ENCODE measurements around the gene ACER3.
A peak's percentile ranks its signal among the peaks of the same experiment; 100 is the strongest.

The ACER3 gene

DNA sequence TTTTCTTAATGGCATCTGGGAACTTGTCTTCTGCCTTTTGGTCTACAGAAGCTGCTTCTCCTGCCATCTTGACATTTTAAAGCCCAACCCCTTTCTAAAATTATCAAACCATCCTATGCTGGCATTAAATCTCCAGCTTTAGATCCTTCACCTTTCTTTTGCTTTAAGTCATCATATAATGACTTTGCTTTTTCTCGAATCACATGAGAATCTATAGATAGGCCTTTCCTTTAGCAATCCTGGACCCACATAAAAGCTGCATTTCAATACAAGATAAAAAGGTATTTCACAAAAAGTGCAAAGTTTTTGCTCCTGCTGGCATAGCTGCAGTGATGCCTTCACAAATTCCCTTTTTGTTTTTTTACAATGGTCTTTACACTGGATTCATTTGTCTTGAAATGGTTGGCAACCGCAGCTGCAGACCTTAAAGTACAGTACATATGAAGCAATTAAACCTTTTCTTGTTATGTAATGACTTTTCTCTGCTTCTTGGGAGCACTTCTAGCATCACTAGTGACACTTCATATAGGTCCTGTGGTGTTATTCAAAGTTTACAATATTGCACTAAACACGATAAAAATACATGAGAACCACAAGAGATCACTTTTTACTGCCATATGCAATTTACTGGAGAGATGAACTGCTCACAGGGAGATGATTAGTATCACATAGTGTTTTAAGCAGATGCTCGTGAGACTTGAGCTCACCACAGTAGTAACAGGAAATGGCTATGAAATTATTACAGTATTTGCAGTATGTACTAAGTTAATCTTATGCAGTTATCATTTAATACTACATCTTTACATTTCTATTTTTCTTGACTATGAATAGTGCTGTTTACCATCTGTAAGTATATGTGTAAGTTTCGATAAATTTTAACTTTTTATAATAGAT lies 41.6 kb downstream of the ACER3 start:
- Mint-ChIP-seq H3K4me3 (no peak overlapping the region), H3K9me3 (peaks cover 4% of the 10 kb centered on the region), H3K4me1 (no peaks in the 10 kb centered on the region), H3K27me3 (no peaks in the 10 kb centered on the region), H3K27ac (no peak overlapping the region), H3K36me3 (peaks cover 2% of the 10 kb centered on the region)
- DNase-seq, result no peak
- CTCF ChIA-PET, result no interaction called here

DNA sequence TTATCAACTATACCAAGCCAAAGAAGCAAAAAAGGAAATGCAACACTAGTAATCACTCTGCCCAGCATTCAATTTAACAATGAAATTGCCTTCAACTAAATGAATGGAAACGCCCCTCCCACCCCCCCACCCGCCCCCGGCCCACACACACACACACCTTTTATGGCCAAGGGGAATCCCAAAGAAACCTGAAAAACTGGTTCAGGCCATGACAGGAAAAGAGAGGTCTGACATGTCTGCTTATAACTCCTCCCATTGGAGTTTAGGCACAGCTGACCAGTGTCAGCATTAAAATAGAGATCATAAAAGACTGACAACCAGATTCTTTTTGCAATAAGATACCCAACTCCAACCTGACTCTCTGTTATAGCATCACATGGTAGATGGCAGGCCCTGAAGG lies 42.6 kb downstream of the ACER3 start:
- Mint-ChIP-seq H3K9me3 (peaks cover 5% of the 10 kb centered on the region), H3K4me3 (no peak overlapping the region), H3K27ac (no peak overlapping the region), H3K4me1 (no peaks in the 10 kb centered on the region), H3K36me3 (peaks cover 2% of the 10 kb centered on the region), H3K27me3 (no peaks in the 10 kb centered on the region)
- CTCF ChIA-PET, result no interaction called here
- no peak for DNase-seq

DNA sequence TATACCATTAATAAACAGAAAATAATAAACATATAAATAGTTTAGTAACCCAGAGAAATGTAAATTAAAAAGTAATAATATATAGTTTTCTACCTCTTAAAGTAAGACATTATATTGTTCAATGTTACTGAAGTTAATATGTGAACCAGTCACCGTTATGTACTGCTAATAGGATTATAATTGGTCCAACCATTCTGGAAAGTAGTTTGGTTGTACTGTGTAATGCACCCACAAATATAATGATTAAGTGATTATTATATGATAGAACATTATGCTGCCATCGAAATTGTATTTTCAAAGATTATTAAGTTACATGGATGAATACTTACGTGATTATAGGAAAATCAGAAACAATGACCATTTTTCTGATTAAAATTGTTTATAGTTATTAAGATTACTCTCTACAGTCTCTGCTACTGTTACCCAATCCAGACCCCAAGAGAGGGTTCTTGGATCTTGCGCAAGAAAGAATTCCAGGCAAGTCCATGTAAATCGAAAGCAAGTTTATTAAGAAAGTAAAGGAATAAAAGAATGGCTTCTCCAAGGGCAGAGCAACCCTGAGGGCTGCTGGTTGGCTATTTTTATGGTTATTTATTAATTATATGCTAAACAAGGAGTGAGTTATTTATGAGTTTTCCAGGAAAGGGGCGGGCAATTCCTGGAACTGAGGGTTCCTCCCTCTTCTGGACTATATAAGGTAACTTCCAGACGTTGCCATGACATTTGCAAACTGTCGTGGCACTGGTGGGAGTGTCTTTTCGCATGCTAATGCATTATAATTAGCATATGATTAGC lies 50.1 kb downstream of the ACER3 start:
- Mint-ChIP-seq H3K27me3 (no peaks in the 10 kb centered on the region), H3K27ac (no peak overlapping the region), H3K4me1 (no peaks in the 10 kb centered on the region), H3K9me3 (peaks cover 7% of the 10 kb centered on the region), H3K4me3 (no peak overlapping the region), H3K36me3 (no peaks in the 10 kb centered on the region)
- DNase-seq, result no peak
- CTCF ChIA-PET, result interaction anchor here (1.5 kb wide), 1 partner anchor 9 kb away, joined by 6 read pairs; no protein-coding TSS in a partner anchor

DNA sequence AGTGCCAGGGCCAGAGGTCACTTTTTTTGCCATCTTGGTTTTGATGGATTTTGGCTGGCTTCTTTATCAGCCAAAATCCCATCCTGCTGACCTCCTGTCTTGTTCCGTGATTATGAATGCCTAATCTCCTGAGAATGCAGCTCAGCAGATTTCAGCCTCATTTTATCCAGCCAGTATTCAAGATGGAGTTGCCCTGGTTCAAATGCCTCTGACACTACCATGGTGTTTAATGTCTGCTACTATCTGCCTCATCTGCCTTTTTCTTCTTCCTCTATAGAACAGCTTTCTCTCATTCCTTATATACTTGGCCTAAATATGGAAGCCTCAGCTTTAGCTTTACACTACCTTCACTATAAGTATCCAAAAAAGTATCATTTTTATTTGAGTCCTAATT lies 50.7 kb downstream of the ACER3 start:
- no peak overlapping the region for H3K4me3 Mint-ChIP-seq
- no peak for DNase-seq
- CTCF ChIA-PET, result interaction anchor here (1.3 to 1.5 kb wide), 2 partner anchors 9 to 10 kb away, joined by 3 to 6 read pairs; no protein-coding TSS in a partner anchor
- H3K9me3 Mint-ChIP-seq, result peaks cover 3% of the 10 kb centered on the region
- H3K27ac Mint-ChIP-seq, result no peak overlapping the region
- H3K36me3 Mint-ChIP-seq, result no peaks in the 10 kb centered on the region
- no peaks in the 10 kb centered on the region for H3K4me1 Mint-ChIP-seq
- no peaks in the 10 kb centered on the region for H3K27me3 Mint-ChIP-seq

DNA sequence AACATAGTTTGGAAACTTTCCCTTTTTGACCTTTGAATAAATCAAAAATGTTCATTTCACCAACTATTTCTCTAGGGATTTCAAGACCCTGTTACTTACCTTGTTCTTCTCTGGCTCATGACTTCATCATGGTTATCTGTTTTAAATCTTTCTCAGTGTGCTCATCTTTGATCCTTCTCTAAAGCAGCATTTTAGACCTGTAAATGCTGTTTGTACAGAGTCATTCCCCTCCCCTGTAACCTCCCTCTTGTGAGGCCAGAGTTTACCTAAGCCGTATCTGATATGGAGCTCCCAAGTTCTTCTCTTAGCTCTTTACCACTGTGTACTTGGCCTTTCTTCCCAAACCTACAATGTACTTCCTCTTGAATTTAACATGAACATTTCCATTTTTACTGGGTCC lies 56.0 kb downstream of the ACER3 start:
- H3K4me3 Mint-ChIP-seq, result no peak overlapping the region
- no peak overlapping the region for H3K27ac Mint-ChIP-seq
- peaks cover 5% of the 10 kb centered on the region for H3K4me1 Mint-ChIP-seq
- H3K9me3 Mint-ChIP-seq, result no peaks in the 10 kb centered on the region
- H3K27me3 Mint-ChIP-seq, result no peaks in the 10 kb centered on the region
- no peak for DNase-seq
- CTCF ChIA-PET, result interaction anchor here (1.3 to 4.9 kb wide), 5 partner anchors 107 to 195 kb away, joined by 3 to 107 read pairs (median 56); no protein-coding TSS in a partner anchor
- no peaks in the 10 kb centered on the region for H3K36me3 Mint-ChIP-seq

DNA sequence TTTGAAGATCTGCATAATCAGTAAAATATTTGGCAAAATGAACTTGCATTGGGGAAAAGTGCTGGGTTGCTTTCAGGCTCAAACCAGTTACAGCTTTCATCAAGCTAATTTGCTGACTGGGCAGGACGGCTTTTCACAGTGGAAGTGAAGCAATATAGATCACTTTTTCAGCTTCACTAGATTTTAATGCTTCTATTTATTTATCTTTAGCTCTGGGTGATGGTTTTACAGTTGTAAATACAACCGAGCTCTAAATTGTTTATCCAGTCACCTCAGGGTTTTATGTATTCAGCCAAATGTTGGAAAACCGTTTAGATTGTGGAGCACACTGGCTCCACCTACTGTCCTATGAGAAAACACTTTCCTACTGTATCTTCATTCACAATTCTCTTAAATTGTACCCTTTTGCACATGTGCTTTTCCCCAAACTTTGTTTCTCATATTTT lies 58.2 kb downstream of the ACER3 start:
- DNase-seq, result peak; percentile 21
- no peak overlapping the region for H3K27ac Mint-ChIP-seq
- H3K4me3 Mint-ChIP-seq, result no peak overlapping the region

DNA sequence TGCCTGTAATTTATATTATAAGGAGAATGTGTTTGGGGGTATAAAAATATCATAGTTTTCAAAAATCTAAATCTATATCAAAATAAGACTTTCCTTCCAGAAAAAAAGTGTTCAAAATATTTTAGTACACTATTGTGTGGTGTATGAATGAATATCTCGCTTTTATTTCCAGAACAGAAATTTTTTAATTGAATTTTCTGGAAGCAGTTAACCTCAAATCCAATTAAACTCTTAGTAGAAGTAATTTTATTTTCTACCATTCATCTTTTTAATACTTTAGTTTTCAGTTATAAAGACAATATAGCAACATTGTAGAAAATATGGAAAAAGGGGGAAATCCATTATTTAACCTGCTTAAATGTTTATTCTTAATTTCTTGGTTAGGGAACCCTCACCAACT lies 58.7 kb downstream of the ACER3 start:
- DNase-seq, result no peak
- H3K9me3 Mint-ChIP-seq, result no peaks in the 10 kb centered on the region
- H3K36me3 Mint-ChIP-seq, result no peaks in the 10 kb centered on the region
- peaks cover 5% of the 10 kb centered on the region for H3K4me1 Mint-ChIP-seq
- CTCF ChIA-PET, result interaction anchor here (0.7 to 4.9 kb wide), 44 partner anchors 8 to 268 kb away, joined by 3 to 107 read pairs (median 5); no protein-coding TSS in a partner anchor
- no peaks in the 10 kb centered on the region for H3K27me3 Mint-ChIP-seq
- H3K27ac Mint-ChIP-seq, result no peak overlapping the region
- H3K4me3 Mint-ChIP-seq, result no peak overlapping the region

More for the DNA sequence above, 58.2 kb downstream of the ACER3 start:
- peaks cover 5% of the 10 kb centered on the region for H3K4me1 Mint-ChIP-seq
- no peaks in the 10 kb centered on the region for H3K9me3 Mint-ChIP-seq
- no peaks in the 10 kb centered on the region for H3K36me3 Mint-ChIP-seq
- H3K27me3 Mint-ChIP-seq, result no peaks in the 10 kb centered on the region
- CTCF ChIA-PET, result interaction anchor here (0.6 to 4.9 kb wide), 34 partner anchors 9 to 197 kb away, joined by 3 to 107 read pairs (median 4); no protein-coding TSS in a partner anchor

DNA sequence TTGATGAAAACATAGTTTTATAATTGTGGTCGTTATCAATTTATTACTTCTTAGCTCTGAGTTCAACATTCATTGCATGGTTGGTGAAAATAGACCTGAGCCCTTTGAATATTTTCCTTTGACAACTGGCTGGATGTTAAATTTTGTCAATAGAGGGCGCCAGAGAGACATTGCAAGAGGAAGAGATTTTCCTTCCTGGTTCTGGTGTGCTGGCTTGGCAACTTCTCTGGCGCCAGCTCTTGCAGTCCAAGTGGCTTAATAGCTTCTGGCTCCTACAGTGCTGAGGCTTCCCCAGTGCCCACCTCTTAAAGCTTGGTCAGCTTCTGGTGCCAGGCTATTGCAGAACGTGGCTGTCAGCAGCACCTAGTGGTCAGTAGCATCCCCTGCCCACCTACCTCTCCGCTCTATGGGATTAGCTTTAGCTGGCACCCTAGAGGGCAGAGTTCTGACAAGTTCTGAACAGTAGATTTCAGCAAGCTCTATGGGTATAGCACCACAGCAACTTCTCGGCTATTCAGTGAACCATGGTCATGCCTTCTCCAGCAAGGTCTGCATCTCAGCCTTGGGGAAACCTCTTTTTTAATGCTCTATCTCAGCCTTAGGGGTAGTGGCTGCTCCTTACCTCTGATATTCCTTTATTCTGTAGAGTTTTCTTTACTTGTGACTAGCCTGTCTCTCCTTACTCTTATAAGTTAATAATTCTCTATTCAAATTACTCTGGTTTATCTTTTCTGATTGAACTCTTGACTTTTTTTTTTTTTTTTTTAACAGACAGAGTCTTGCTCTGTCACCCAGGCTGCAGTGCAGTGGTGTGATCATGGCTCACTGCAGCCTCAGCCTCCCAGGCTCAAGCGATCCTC lies 59.4 kb downstream of the ACER3 start:
- H3K27me3 Mint-ChIP-seq, result no peaks in the 10 kb centered on the region
- CTCF ChIA-PET, result interaction anchor here (0.6 to 4.9 kb wide), 45 partner anchors 8 to 267 kb away, joined by 3 to 107 read pairs (median 5); no protein-coding TSS in a partner anchor
- peaks cover 5% of the 10 kb centered on the region for H3K4me1 Mint-ChIP-seq
- no peak overlapping the region for H3K4me3 Mint-ChIP-seq
- DNase-seq, result peak; percentile 72
- H3K36me3 Mint-ChIP-seq, result no peaks in the 10 kb centered on the region
- no peaks in the 10 kb centered on the region for H3K9me3 Mint-ChIP-seq
- H3K27ac Mint-ChIP-seq, result no peak overlapping the region

DNA sequence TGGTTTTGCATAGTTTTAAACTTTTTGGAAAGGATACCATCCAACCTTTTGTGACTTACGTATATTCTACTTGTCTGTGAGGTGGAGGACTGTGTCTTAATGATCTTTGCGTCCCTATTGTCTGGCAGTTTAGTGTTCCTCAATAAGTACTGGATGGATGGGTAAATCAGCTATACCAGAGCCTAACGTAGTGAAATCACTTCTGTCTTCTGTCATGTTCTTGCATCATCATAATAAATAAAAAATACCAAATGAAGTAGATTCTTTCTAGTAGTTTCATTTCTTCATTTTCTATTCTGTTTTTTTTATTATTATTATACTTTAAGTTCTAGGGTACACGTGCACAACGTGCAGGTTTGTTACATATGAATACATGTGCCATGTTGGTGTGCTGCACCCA lies 66.4 kb downstream of the ACER3 start:
- no peak overlapping the region for H3K27ac Mint-ChIP-seq
- no peaks in the 10 kb centered on the region for H3K9me3 Mint-ChIP-seq
- no peak for DNase-seq
- H3K36me3 Mint-ChIP-seq, result no peaks in the 10 kb centered on the region
- H3K4me1 Mint-ChIP-seq, result no peaks in the 10 kb centered on the region
- CTCF ChIA-PET, result no interaction called here
- H3K27me3 Mint-ChIP-seq, result no peaks in the 10 kb centered on the region
- no peak overlapping the region for H3K4me3 Mint-ChIP-seq

DNA sequence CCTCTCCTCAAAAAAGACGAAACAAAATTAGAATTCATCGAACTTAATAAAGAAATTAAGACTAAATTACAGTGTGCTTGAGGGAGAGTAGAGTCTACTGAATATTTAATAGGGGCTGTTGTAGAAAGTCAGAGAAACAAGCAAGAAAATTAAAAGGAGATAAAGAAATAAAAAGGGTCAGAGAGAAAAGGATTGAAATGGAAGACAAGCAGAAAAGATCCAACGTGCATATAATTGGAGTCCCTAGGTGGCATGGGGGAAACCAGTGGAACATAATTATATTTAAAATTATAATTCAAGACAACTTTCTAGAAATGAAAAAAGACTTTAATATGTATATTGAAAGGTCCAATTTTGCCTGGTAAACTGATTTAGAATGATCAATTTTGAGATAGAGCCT lies 74.3 kb downstream of the ACER3 start:
- H3K9me3 Mint-ChIP-seq, result peaks cover 14% of the 10 kb centered on the region
- H3K27ac Mint-ChIP-seq, result no peak overlapping the region
- no peak overlapping the region for H3K4me3 Mint-ChIP-seq
- CTCF ChIA-PET, result no interaction called here
- no peaks in the 10 kb centered on the region for H3K4me1 Mint-ChIP-seq
- H3K27me3 Mint-ChIP-seq, result no peaks in the 10 kb centered on the region
- peaks cover 10% of the 10 kb centered on the region for H3K36me3 Mint-ChIP-seq
- DNase-seq, result no peak

DNA sequence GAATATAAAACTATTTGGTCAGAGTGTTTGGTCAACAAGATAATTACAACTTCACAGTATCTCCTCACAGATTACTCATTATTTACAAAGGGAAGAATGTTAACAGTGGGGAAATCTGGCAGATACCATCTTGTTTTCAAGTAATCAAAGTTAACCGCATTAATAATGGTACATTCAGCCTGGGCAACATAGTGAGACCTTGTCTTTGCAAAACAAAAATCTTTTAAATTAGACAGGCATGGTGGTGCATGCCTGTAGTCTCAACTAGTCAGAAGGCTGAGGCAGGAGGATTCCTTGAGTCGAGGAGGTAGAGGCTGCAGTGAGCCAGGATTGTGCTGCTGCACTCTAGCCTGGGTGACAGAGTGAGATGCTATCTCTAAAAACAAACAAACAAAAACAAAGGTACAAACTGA lies 78.5 kb downstream of the ACER3 start:
- H3K36me3 Mint-ChIP-seq, result peaks cover 6% of the 10 kb centered on the region
- no peaks in the 10 kb centered on the region for H3K4me1 Mint-ChIP-seq
- CTCF ChIA-PET, result no interaction called here
- no peaks in the 10 kb centered on the region for H3K27me3 Mint-ChIP-seq
- no peak overlapping the region for H3K4me3 Mint-ChIP-seq
- no peak overlapping the region for H3K27ac Mint-ChIP-seq
- no peak for DNase-seq
- peaks cover 15% of the 10 kb centered on the region for H3K9me3 Mint-ChIP-seq

DNA sequence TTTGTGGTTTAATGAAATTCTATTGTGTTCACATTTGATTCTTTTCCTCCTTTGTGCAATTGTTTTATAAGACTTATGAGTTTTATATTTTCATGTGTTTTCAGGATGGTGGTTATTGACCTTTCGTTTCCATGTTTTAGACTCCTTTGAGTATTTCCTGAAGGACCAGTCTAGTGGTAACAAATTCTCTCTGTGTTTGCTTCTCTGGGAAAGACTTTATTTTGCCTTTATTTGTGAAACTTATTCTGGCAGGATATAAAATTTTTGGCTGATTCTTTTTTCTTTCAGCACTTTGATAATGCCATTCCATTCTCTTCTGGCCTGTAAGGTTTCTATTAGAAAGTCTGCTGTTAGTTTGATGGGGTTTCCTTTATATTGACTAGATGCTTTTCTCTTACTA lies 83.5 kb downstream of the ACER3 start:
- H3K27me3 Mint-ChIP-seq, result no peaks in the 10 kb centered on the region
- DNase-seq, result no peak
- peaks cover 11% of the 10 kb centered on the region for H3K36me3 Mint-ChIP-seq
- CTCF ChIA-PET, result no interaction called here
- H3K4me3 Mint-ChIP-seq, result no peak overlapping the region
- H3K4me1 Mint-ChIP-seq, result peaks cover 2% of the 10 kb centered on the region
- no peak overlapping the region for H3K27ac Mint-ChIP-seq
- peaks cover 15% of the 10 kb centered on the region for H3K9me3 Mint-ChIP-seq

DNA sequence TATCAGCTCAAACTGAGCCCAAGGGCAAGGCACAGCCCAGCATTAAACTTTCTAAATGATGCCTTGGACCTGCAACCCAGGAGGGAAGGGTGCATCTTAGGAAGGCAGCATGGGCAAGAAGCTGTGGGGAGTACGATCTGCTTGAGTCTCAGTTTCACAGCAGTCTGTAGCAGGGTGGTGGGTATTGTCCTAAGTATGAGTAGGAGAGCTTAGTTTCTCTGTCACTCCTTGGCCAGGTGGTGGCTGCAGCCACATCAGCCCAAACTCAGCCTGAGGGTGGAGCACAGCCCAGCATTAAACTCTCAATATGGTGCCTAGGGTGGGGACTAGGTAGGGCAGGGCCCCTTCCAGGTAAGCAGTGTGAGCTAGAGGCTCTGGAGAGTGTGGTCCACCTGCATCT lies 85.5 kb downstream of the ACER3 start:
- Mint-ChIP-seq H3K27me3 (no peaks in the 10 kb centered on the region), H3K4me1 (peaks cover 2% of the 10 kb centered on the region), H3K36me3 (peaks cover 11% of the 10 kb centered on the region), H3K27ac (no peak overlapping the region), H3K9me3 (peaks cover 15% of the 10 kb centered on the region), H3K4me3 (no peak overlapping the region)
- CTCF ChIA-PET, result no interaction called here
- no peak for DNase-seq

DNA sequence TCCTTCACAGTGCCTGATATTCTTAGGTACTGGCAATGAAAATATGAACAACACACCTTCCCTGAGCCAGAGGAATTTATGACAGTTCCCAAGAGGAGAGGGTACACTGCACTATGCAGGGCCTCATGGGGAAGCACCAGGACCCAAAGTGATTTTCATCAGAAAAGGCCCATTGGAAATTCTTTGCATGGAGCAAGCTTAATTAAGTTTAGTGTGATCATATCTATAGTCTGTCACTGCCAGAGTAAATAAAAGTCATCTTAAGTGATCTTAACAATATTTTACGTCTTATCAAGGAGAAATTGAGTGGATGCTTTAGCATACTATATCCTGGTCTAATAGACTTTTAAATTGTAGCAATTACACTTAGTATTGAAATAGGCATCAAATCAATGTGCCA lies 86.5 kb downstream of the ACER3 start:
- no peak for DNase-seq
- peaks cover 15% of the 10 kb centered on the region for H3K9me3 Mint-ChIP-seq
- H3K27me3 Mint-ChIP-seq, result no peaks in the 10 kb centered on the region
- CTCF ChIA-PET, result no interaction called here
- peaks cover 2% of the 10 kb centered on the region for H3K4me1 Mint-ChIP-seq
- H3K36me3 Mint-ChIP-seq, result peaks cover 11% of the 10 kb centered on the region
- H3K27ac Mint-ChIP-seq, result no peak overlapping the region
- no peak overlapping the region for H3K4me3 Mint-ChIP-seq
